ENCODE data around the gene ORC3. TPM values are rescaled to one million over a fixed set of nuclear protein-coding genes. Genes with fewer than 3 reads are reported as not detected.

The ORC3 gene
- polyA plus RNA-seq, 1 donor (not counting 4 experiments of a cell fraction or from before 2014, with no cell fraction given): 37.4 TPM

GRCh38 chr6:87574237-87574804 is 15.6 kb upstream of the ORC3 start:
- FAIRE-seq (no peak), DNase-seq (ENCODE audit: low read depth, low spot score) (no peak)
- TF ChIP-seq CTCF (optimal IDR thresholded peaks at IDR 0.05 in 1 of 3, IDR thresholded peaks at IDR 0.05 in 1 of 3, conservative IDR thresholded peaks at IDR 0.05 in 1 of 3; ENCODE audit: extremely low read depth in 1 of 3, insufficient read depth in 2 of 3, low read length in 3 of 3) (no peak), EZH2 (IDR thresholded peaks at IDR 0.05; ENCODE audit: low read length) (no peak)
- no peak overlapping the region for H3K4me2 ChIP-seq (ENCODE audit: control insufficient read depth, extremely low read depth, insufficient read depth, low read depth, low read length)
- H3K4me3 ChIP-seq (ENCODE audit: control insufficient read depth in 2 of 3, extremely low read depth in 1 of 3, insufficient read depth in 2 of 3, low read depth in 1 of 3, low read length in 3 of 3): no peak overlapping the region
- H3K9ac ChIP-seq (ENCODE audit: control insufficient read depth, extremely low read depth, insufficient read depth, low read length): no peak overlapping the region
- peaks cover 5% of the 10 kb centered on the region for H3K4me1 ChIP-seq (ENCODE audit: control insufficient read depth, extremely low read depth, insufficient read depth, low read length)
- dilution Hi-C loops (cut with MboI; ENCODE audit: extremely low pct_ligation_motif_present, low sequenced_read_pairs): no loop called here
- H3K27ac ChIP-seq (ENCODE audit: control insufficient read depth, insufficient read depth, low read length): no peak overlapping the region
- no peaks in the 10 kb centered on the region for H3K36me3 ChIP-seq (ENCODE audit: control insufficient read depth in 2 of 2, extremely low read depth in 1 of 2, insufficient read depth in 2 of 2, low read length in 2 of 2)
- H3K27me3 ChIP-seq (ENCODE audit: control insufficient read depth, extremely low read depth, insufficient read depth, low read length): no peaks in the 10 kb centered on the region
- no peak overlapping the region for H2AFZ ChIP-seq (ENCODE audit: control insufficient read depth, low read length)
- no peaks in the 10 kb centered on the region for H3K9me3 ChIP-seq (ENCODE audit: control insufficient read depth, low read depth, low read length)
- H4K20me1 ChIP-seq (ENCODE audit: control insufficient read depth, extremely low read depth, insufficient read depth, low read length): no peaks in the 10 kb centered on the region
- peaks cover 67% of the 10 kb centered on the region for H3K79me2 ChIP-seq (ENCODE audit: control insufficient read depth, insufficient read depth, low read length)
- peaks cover 2% of the 10 kb centered on the region for H3K9me1 ChIP-seq (ENCODE audit: control insufficient read depth, extremely low read depth, insufficient read depth, low read length)

- peaks cover 5% of the 10 kb centered on the region for H3K4me1 ChIP-seq (ENCODE audit: control insufficient read depth, extremely low read depth, insufficient read depth, low read length)
- no peak for DNase-seq (ENCODE audit: low read depth, low spot score)
These were observed 14.5 kb upstream of the ORC3 start for GRCh38 chr6:87575423-87575822.

More at GRCh38 chr6:87575423-87575822, 14.5 kb upstream of the ORC3 start:
- H3K36me3 ChIP-seq (ENCODE audit: control insufficient read depth in 2 of 2, extremely low read depth in 1 of 2, insufficient read depth in 2 of 2, low read length in 2 of 2): peaks cover 0 to 1% of the 10 kb centered on the region in 2 experiments
- dilution Hi-C loops (cut with MboI; ENCODE audit: extremely low pct_ligation_motif_present, low sequenced_read_pairs): no loop called here
- no peaks in the 10 kb centered on the region for H3K9me3 ChIP-seq (ENCODE audit: control insufficient read depth, low read depth, low read length)
- peaks cover 2% of the 10 kb centered on the region for H3K9me1 ChIP-seq (ENCODE audit: control insufficient read depth, extremely low read depth, insufficient read depth, low read length)
- no peak overlapping the region for H3K9ac ChIP-seq (ENCODE audit: control insufficient read depth, extremely low read depth, insufficient read depth, low read length)
- TF ChIP-seq EZH2 (IDR thresholded peaks at IDR 0.05; ENCODE audit: low read length) (no peak), CTCF (optimal IDR thresholded peaks at IDR 0.05 in 1 of 3, IDR thresholded peaks at IDR 0.05 in 1 of 3, conservative IDR thresholded peaks at IDR 0.05 in 1 of 3; ENCODE audit: extremely low read depth in 1 of 3, insufficient read depth in 2 of 3, low read length in 3 of 3) (no peak)
- H2AFZ ChIP-seq (ENCODE audit: control insufficient read depth, low read length): no peak overlapping the region
- no peak overlapping the region for H3K4me2 ChIP-seq (ENCODE audit: control insufficient read depth, extremely low read depth, insufficient read depth, low read depth, low read length)
- H3K27me3 ChIP-seq (ENCODE audit: control insufficient read depth, extremely low read depth, insufficient read depth, low read length): no peaks in the 10 kb centered on the region
- no peak for FAIRE-seq
- no peaks in the 10 kb centered on the region for H4K20me1 ChIP-seq (ENCODE audit: control insufficient read depth, extremely low read depth, insufficient read depth, low read length)
- no peak overlapping the region for H3K27ac ChIP-seq (ENCODE audit: control insufficient read depth, insufficient read depth, low read length)
- no peak overlapping the region for H3K4me3 ChIP-seq (ENCODE audit: control insufficient read depth in 2 of 3, extremely low read depth in 1 of 3, insufficient read depth in 2 of 3, low read depth in 1 of 3, low read length in 3 of 3)
- peaks cover 69% of the 10 kb centered on the region for H3K79me2 ChIP-seq (ENCODE audit: control insufficient read depth, insufficient read depth, low read length)

All from keratinocyte (primary cell).